Lower leg skin (tissue), 3 donors: ENCODE data around the gene GET3.

Experiments
- POLR2A ChIP-seq, 2 donors: fragments of 450-650 bp; IDR thresholded peaks; one replicate each; pipeline ENCODE4 v1.6.1; 2016 to 2017; ENCODE audit warnings: antibody characterized with exemption in 2 of 2, mild to moderate bottlenecking in 1 of 2, moderate library complexity in 1 of 2
- TF ChIP-seq, protein P1 (sequence below), 3 donors: fragments of 450-650 bp; IDR thresholded peaks; one replicate each; pipeline ENCODE4 v1.5.1; 2016; ENCODE audit warnings: antibody characterized with exemption in 3 of 3, mild to moderate bottlenecking in 3 of 3, moderate library complexity in 2 of 3

DNA sequence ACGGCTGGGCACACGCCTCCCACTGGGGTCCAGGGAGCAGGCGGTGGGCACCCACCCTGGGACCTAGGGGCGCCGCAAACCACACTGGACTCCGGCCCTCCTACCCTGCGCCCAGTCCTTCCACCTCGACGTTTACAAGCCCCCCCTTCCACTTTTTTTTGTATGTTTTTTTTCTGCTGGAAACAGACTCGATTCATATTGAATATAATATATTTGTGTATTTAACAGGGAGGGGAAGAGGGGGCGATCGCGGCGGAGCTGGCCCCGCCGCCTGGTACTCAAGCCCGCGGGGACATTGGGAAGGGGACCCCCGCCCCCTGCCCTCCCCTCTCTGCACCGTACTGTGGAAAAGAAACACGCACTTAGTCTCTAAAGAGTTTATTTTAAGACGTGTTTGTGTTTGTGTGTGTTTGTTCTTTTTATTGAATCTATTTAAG lies 55.6 kb downstream of the GET3 start:
- TF ChIP-seq, protein P1, sequence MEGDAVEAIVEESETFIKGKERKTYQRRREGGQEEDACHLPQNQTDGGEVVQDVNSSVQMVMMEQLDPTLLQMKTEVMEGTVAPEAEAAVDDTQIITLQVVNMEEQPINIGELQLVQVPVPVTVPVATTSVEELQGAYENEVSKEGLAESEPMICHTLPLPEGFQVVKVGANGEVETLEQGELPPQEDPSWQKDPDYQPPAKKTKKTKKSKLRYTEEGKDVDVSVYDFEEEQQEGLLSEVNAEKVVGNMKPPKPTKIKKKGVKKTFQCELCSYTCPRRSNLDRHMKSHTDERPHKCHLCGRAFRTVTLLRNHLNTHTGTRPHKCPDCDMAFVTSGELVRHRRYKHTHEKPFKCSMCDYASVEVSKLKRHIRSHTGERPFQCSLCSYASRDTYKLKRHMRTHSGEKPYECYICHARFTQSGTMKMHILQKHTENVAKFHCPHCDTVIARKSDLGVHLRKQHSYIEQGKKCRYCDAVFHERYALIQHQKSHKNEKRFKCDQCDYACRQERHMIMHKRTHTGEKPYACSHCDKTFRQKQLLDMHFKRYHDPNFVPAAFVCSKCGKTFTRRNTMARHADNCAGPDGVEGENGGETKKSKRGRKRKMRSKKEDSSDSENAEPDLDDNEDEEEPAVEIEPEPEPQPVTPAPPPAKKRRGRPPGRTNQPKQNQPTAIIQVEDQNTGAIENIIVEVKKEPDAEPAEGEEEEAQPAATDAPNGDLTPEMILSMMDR (IDR thresholded peaks at IDR 0.05) = no peak
- TF ChIP-seq POLR2A (IDR thresholded peaks at IDR 0.05) = no peak
